SU-DHL-6 (cell line): Measurements from ENCODE around the gene STXBP5.
"Not testable (repeated sequence)": the region's sequence is repeated elsewhere in the genome, so short reads cannot be mapped to it uniquely, and the experiment has no call there.

Source experiments
- H2AFZ ChIP-seq: fragments of 200-600 bp; sonication (generic); 2 replicates; pipeline ENCODE4 v1.6.1; 2014; ENCODE audit warnings: low read depth, mild to moderate bottlenecking, moderate library complexity, mixed read lengths, antibody characterized with exemption, low read length; ENCODE audit not compliant: severe bottlenecking
- H3F3A ChIP-seq: fragments of 200-600 bp; shearing (Covaris generic); 2 replicates; pipeline ENCODE4 v1.6.0; 2016; ENCODE audit warnings: antibody characterized with exemption, mild to moderate bottlenecking; ENCODE audit not compliant: insufficient read depth
- H3K27ac ChIP-seq: fragments of 200-600 bp; sonication (generic); 2 replicates; pipeline ENCODE4 v1.5.1; 2016; ENCODE audit warnings: low read depth, mild to moderate bottlenecking, low read length, moderate library complexity, mixed read lengths
- H3K27me3 ChIP-seq: fragments of 200-600 bp; sonication (generic), shearing (Covaris generic); 2 replicates; pipeline ENCODE4 v1.6.0; 2014; ENCODE audit warnings: mild to moderate bottlenecking, low read length
- H3K36me3 ChIP-seq: fragments of 200-600 bp; sonication (generic); 2 replicates; pipeline ENCODE4 v1.6.1; 2014; ENCODE audit warnings: mild to moderate bottlenecking, low read length, mixed read lengths
- H3K4me2 ChIP-seq: fragments of 300-600, 200-600 bp; shearing (Covaris generic), sonication (generic); 2 replicates; pipeline ENCODE4 v1.6.0; 2014; ENCODE audit warnings: low read length, low read depth, mild to moderate bottlenecking; ENCODE audit not compliant: poor library complexity, severe bottlenecking
- H3K4me3 ChIP-seq: fragments of 200-600 bp; sonication (generic); 2 replicates; pipeline ENCODE4 v1.5.1; 2014; ENCODE audit warnings: antibody characterized with exemption, low read length, mild to moderate bottlenecking, mixed read lengths; ENCODE audit not compliant: insufficient read depth, poor library complexity, severe bottlenecking
- H3K79me2 ChIP-seq: fragments of 200-600 bp; sonication (generic); 2 replicates; pipeline ENCODE4 v1.6.1; 2014; ENCODE audit warnings: mild to moderate bottlenecking, low read length, moderate library complexity; ENCODE audit not compliant: insufficient read depth
- H3K9ac ChIP-seq: fragments of 200-600 bp; sonication (generic); 2 replicates; pipeline ENCODE4 v1.7.0; 2014; ENCODE audit warnings: mild to moderate bottlenecking, low read length
- H3K9me2 ChIP-seq: fragments of 200-600 bp; sonication (generic); replicated peaks from 2 replicates; pipeline ENCODE4 v1.6.1; 2014; ENCODE audit warnings: low read length; ENCODE audit not compliant: insufficient read depth
- H3K9me3 ChIP-seq: fragments of 200-600 bp; sonication (generic); 2 replicates; pipeline ENCODE4 v1.6.1; 2014; ENCODE audit warnings: low read length, mixed read lengths; ENCODE audit not compliant: insufficient read depth
- H4K20me1 ChIP-seq: fragments of 200-600 bp; sonication (generic); 2 replicates; pipeline ENCODE4 v1.6.1; 2014; ENCODE audit warnings: low read depth, mild to moderate bottlenecking, antibody characterized with exemption, low read length, moderate library complexity, mixed read lengths
- CTCF ChIP-seq: fragments of 200-600 bp; sonication (generic); IDR thresholded peaks from one replicate; pipeline ENCODE4 v1.5.1; 2017; ENCODE audit warnings: antibody characterized with exemption, mild to moderate bottlenecking, low read length, moderate library complexity; ENCODE audit not compliant: insufficient read depth, poor library complexity, severe bottlenecking
- EZH2phosphoT487 ChIP-seq: fragments of 200-600 bp; sonication (generic), shearing (Covaris generic); conservative IDR thresholded peaks from 2 replicates; pipeline ENCODE4 v1.6.1; 2018; ENCODE audit warnings: mild to moderate bottlenecking, antibody characterized with exemption, low read length, moderate library complexity, mixed read lengths

The STXBP5 gene

GRCh38 chr6:147371325-147371724, 167.1 kb downstream of the STXBP5 start:
- Histone ChIP-seq H3K79me2 (no peaks in the 10 kb centered on the region), H3K9me3 (no peaks in the 10 kb centered on the region), H3K9ac (no peak overlapping the region), H3K4me2 (no peak overlapping the region), H3F3A (no peaks in the 10 kb centered on the region), H3K36me3 (no peaks in the 10 kb centered on the region), H3K4me3 (no peak overlapping the region), H3K9me2 (no peaks in the 10 kb centered on the region), H4K20me1 (no peaks in the 10 kb centered on the region), H3K27ac (no peak overlapping the region), H2AFZ (no peak overlapping the region), H3K27me3 (no peaks in the 10 kb centered on the region)
- TF ChIP-seq CTCF (no peak), EZH2phosphoT487 (no peak)

DNA sequence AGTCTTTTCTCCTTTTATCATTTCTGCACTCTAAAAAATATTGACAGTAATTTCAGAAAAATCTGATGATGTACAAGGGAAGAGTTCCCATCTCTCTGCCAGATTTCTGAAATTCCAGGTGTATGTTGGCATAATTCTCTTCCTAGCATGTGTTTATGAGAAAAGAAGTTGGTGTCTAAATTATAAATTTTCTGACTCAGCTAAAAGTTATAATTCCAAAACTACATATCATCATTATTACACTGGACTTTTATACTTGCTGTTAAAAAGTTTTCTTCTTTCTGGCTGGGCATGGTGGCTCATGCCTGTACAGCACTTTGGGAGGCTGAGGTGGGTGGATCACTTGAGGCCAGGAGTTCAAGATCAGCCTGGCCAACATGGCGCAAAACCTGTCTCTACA, 168.6 kb downstream of the STXBP5 start:
- no peak overlapping the region for H3K4me3 ChIP-seq

DNA sequence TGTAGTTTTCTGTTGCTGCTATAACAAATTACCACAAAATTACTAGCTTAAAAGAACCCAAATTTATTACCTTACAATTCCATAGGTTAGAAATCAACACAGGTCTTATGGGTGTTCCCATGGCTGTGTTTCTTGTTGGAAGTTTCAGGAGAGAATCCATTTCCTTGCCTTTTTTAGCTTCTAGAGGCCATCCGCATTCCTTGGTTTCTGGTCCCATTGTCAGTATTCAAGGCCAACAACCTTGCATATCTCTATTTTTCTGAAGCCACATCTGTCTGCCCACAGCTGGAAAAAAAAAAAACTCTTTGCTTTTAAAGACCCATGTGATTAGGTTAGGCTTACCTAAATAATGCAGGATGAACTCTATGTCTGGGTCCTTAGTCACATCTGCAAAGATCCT, 174.6 kb downstream of the STXBP5 start:
- H3K4me2 ChIP-seq: no peak overlapping the region
- TF ChIP-seq EZH2phosphoT487 (no peak), CTCF (no peak)

More for the DNA sequence above, 168.6 kb downstream of the STXBP5 start:
- H4K20me1 ChIP-seq: no peaks in the 10 kb centered on the region
- no peak overlapping the region for H3K4me2 ChIP-seq
- H3K9me2 ChIP-seq: no peaks in the 10 kb centered on the region
- no peak overlapping the region for H2AFZ ChIP-seq
- H3K79me2 ChIP-seq: no peaks in the 10 kb centered on the region
- no peak for TF ChIP-seq EZH2phosphoT487
- TF ChIP-seq CTCF: no peak
- H3K9ac ChIP-seq: no peak overlapping the region
- H3K9me3 ChIP-seq: no peaks in the 10 kb centered on the region
- H3K36me3 ChIP-seq: no peaks in the 10 kb centered on the region
- no peaks in the 10 kb centered on the region for H3F3A ChIP-seq
- no peak overlapping the region for H3K27ac ChIP-seq
- no peaks in the 10 kb centered on the region for H3K27me3 ChIP-seq

GRCh38 chr6:147380841-147381240, 176.6 kb downstream of the STXBP5 start:
- not testable (repeated sequence) for H3K9ac ChIP-seq, H3F3A ChIP-seq, H2AFZ ChIP-seq, H3K27ac ChIP-seq, H4K20me1 ChIP-seq, H3K79me2 ChIP-seq, H3K4me3 ChIP-seq, H3K4me2 ChIP-seq, H3K9me2 ChIP-seq, H3K27me3 ChIP-seq, H3K9me3 ChIP-seq
- H3K36me3 ChIP-seq: peaks cover 14% of the 10 kb centered on the region; the same call in 1 of the 2 replicates

More for the DNA sequence above, 174.6 kb downstream of the STXBP5 start:
- Histone ChIP-seq H3K36me3 (peaks cover 14% of the 10 kb centered on the region; the same call in 1 of the 2 replicates), H3K9ac (no peak overlapping the region), H3K4me3 (no peak overlapping the region), H3K9me2 (no peaks in the 10 kb centered on the region), H4K20me1 (no peaks in the 10 kb centered on the region), H3K27me3 (no peaks in the 10 kb centered on the region), H2AFZ (no peak overlapping the region), H3K27ac (no peak overlapping the region), H3K9me3 (no peaks in the 10 kb centered on the region), H3K79me2 (no peaks in the 10 kb centered on the region), H3F3A (no peaks in the 10 kb centered on the region)
